Stimulated activated CD4-positive, alpha-beta T cell treated with anti-CD3 and anti-CD28 coated beads, Interleukin-4, amount 100 ng/mL, for 1 hour (primary cell): ENCODE data around the gene CFAP53.

Experiments used
- DNase-seq: peaks from one replicate; pipeline ENCODE4 v3.0.0-alpha.2; 2020

Gene CFAP53

GRCh38 chr18:50192995-50193795 lies 73.1 kb downstream of the CFAP53 start:
- no peak for DNase-seq

- no peak for DNase-seq
Observed at GRCh38 chr18:50190926-50191325, 75.4 kb downstream of the CFAP53 start.

GRCh38 chr18:50190236-50190635 lies 76.1 kb downstream of the CFAP53 start:
- DNase-seq = no peak

- no peak for DNase-seq
Observed at GRCh38 chr18:50189160-50189559, 77.1 kb downstream of the CFAP53 start.

GRCh38 chr18:50188652-50189051 lies 77.6 kb downstream of the CFAP53 start:
- no peak for DNase-seq

- DNase-seq = no peak
Observed at GRCh38 chr18:50187659-50188058, 78.6 kb downstream of the CFAP53 start.

GRCh38 chr18:50186385-50186784 lies 79.9 kb downstream of the CFAP53 start:
- DNase-seq = no peak

- no peak for DNase-seq
Observed at GRCh38 chr18:50183556-50183955, 82.7 kb downstream of the CFAP53 start.

- no peak for DNase-seq
Observed at GRCh38 chr18:50182511-50182910, 83.8 kb downstream of the CFAP53 start.

- no peak for DNase-seq
Observed at GRCh38 chr18:50181590-50181989, 84.7 kb downstream of the CFAP53 start.

GRCh38 chr18:50179465-50179864 lies 86.8 kb downstream of the CFAP53 start:
- no peak for DNase-seq

GRCh38 chr18:50177294-50177992 lies 88.9 kb downstream of the CFAP53 start:
- DNase-seq = no peak
